ENCODE results near the gene ADGRG4. TPM values are rescaled to one million over a fixed set of nuclear protein-coding genes. Genes with fewer than 3 reads are reported as not detected.

ADGRG4 gene
- total and polyA plus RNA-seq, 2 donors (not counting 1 experiment from before 2014, with no cell fraction given): not detected

DNA sequence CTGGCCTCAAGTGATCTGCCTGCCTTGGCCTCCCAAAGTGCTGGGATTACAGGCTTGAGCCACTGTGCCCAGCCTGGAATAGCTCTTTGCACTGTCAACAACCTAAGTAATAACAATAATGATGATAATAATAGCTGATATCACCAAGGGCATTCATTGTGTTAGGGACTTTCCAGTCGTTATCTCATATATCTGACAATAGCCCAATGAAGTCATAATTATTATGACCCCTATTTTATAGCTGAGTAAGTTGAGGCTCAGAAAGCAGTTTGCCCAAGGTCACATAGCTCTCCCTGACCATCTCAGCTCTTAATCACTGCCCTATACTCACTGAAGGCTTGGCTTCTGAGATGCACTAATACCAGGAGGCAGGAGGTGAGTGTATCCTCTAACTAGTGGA lies 30.8 kb upstream of the ADGRG4 start:
- TF ChIP-seq, protein P1, sequence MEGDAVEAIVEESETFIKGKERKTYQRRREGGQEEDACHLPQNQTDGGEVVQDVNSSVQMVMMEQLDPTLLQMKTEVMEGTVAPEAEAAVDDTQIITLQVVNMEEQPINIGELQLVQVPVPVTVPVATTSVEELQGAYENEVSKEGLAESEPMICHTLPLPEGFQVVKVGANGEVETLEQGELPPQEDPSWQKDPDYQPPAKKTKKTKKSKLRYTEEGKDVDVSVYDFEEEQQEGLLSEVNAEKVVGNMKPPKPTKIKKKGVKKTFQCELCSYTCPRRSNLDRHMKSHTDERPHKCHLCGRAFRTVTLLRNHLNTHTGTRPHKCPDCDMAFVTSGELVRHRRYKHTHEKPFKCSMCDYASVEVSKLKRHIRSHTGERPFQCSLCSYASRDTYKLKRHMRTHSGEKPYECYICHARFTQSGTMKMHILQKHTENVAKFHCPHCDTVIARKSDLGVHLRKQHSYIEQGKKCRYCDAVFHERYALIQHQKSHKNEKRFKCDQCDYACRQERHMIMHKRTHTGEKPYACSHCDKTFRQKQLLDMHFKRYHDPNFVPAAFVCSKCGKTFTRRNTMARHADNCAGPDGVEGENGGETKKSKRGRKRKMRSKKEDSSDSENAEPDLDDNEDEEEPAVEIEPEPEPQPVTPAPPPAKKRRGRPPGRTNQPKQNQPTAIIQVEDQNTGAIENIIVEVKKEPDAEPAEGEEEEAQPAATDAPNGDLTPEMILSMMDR (IDR thresholded peaks at IDR 0.05): no peak
- no peak for TF ChIP-seq EZH2 (IDR thresholded peaks at IDR 0.05; ENCODE audit: borderline replicate concordance, insufficient read depth, low read depth, low read length, poor library complexity, severe bottlenecking)
- H3K4me1 Mint-ChIP-seq: peaks cover 12% of the 10 kb centered on the region
- Histone ChIP-seq H3K27me3 (replicated peaks in 1 of 4; ENCODE audit: control extremely low read depth in 1 of 4, control insufficient read depth in 3 of 4, insufficient read depth in 4 of 4, low read length in 3 of 4) (no peaks in the 10 kb centered on the region), H3K9ac (ENCODE audit: low read length) (no peak overlapping the region), H3K4me1 (ENCODE audit: control insufficient read depth in 2 of 2, insufficient read depth in 2 of 2, low read length in 2 of 2) (peaks cover 7 to 10% of the 10 kb centered on the region in 2 donors), H4K20me1 (ENCODE audit: control insufficient read depth, insufficient read depth, low read length, poor library complexity, severe bottlenecking) (no peaks in the 10 kb centered on the region), H3K4me3 (ENCODE audit: control extremely low read depth in 1 of 5, extremely low read depth in 1 of 5, insufficient read depth in 1 of 5, low read depth in 2 of 5, low read length in 4 of 5) (no peak overlapping the region), H2AFZ (ENCODE audit: insufficient read depth, low read depth, low read length, poor library complexity, severe bottlenecking) (no peak overlapping the region), H3K9me3 (ENCODE audit: control extremely low read depth in 1 of 3, control insufficient read depth in 2 of 3, insufficient read depth in 1 of 3, low read length in 2 of 3) (no peaks in the 10 kb centered on the region), H3K4me2 (replicated peaks; ENCODE audit: low read depth, low read length, poor library complexity, severe bottlenecking) (no peak overlapping the region), H3K36me3 (replicated peaks in 1 of 2; ENCODE audit: control extremely low read depth in 1 of 2, control insufficient read depth in 1 of 2, extremely low read depth in 1 of 2, insufficient read depth in 2 of 2, low read length in 1 of 2) (no peaks in the 10 kb centered on the region), H3K79me2 (ENCODE audit: control insufficient read depth, insufficient read depth, low read length) (no peaks in the 10 kb centered on the region), H3K27ac (ENCODE audit: low read length in 2 of 2) (no peak overlapping the region)
- intact Hi-C loops (cut with micrococcal nuclease): loop anchor here (5.0 kb wide), 1 partner anchor 108 kb away; no protein-coding TSS in a partner anchor
- no peak for DNase-seq
- H3K27ac Mint-ChIP-seq: no peak overlapping the region
- no peaks in the 10 kb centered on the region for H3K9me3 Mint-ChIP-seq (ENCODE audit: insufficient read depth)
- no CpG with 5 or more reads among the region's 1 CpG for WGBS (ENCODE audit: insufficient coverage)
- ATAC-seq (ENCODE audit: low read depth): no peak
- no peaks in the 10 kb centered on the region for H3K27me3 Mint-ChIP-seq
- CTCF ChIA-PET: interaction anchor here (1.4 to 8.4 kb wide), 3 partner anchors 20 to 242 kb away, joined by 4 to 153 read pairs (median 7); no protein-coding TSS in a partner anchor
- POLR2A ChIA-PET: interaction anchor here (0.7 kb wide), 1 partner anchor 19 kb away, joined by 3 read pairs; the partner anchor contains the start of gene MAP7D3
- H3K4me3 Mint-ChIP-seq: no peak overlapping the region

DNA sequence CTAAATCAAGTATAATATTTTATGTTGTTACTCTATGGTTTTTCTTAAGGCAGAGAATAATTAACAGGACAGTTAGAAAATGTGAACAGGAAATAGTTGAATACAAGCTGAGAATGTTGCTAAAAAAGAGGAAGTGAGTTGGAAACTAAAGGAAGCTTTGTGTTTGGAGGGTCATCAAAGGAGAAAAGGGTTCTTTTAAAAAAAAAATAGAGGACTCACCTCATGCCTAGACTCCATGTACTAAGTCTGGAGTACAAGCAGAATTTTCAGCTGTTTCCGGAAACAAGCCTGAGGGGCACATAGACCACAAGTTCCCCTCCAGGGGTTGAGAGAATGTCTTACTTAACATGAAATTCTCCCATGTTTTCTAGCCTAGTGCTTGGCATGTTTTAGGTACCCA lies 29.5 kb upstream of the ADGRG4 start:
- no peaks in the 10 kb centered on the region for H3K79me2 ChIP-seq (ENCODE audit: control insufficient read depth, insufficient read depth, low read length)
- no peak overlapping the region for H3K27ac Mint-ChIP-seq
- ChIA-PET POLR2A (no interaction called here), CTCF (interaction anchor here (0.7 to 8.4 kb wide), 5 partner anchors 106 to 424 kb away, joined by 3 to 153 read pairs (median 3); no protein-coding TSS in a partner anchor)
- intact Hi-C loops (cut with micrococcal nuclease): no loop called here
- WGBS (ENCODE audit: insufficient coverage): no CpG with 5 or more reads among the region's 1 CpG
- H3K9me3 ChIP-seq (ENCODE audit: control extremely low read depth in 1 of 3, control insufficient read depth in 2 of 3, insufficient read depth in 1 of 3, low read length in 2 of 3): no peaks in the 10 kb centered on the region
- peaks cover 7 to 10% of the 10 kb centered on the region in 2 donors for H3K4me1 ChIP-seq (ENCODE audit: control insufficient read depth in 2 of 2, insufficient read depth in 2 of 2, low read length in 2 of 2)
- peak overlapping the region; percentile 29 for H3K4me2 ChIP-seq (replicated peaks; ENCODE audit: low read depth, low read length, poor library complexity, severe bottlenecking)
- no peak overlapping the region for H3K9ac ChIP-seq (ENCODE audit: low read length)
- peak; percentile 24 for DNase-seq
- no peaks in the 10 kb centered on the region for H3K36me3 ChIP-seq (replicated peaks in 1 of 2; ENCODE audit: control extremely low read depth in 1 of 2, control insufficient read depth in 1 of 2, extremely low read depth in 1 of 2, insufficient read depth in 2 of 2, low read length in 1 of 2)
- no peaks in the 10 kb centered on the region for H3K27me3 ChIP-seq (replicated peaks in 1 of 4; ENCODE audit: control extremely low read depth in 1 of 4, control insufficient read depth in 3 of 4, insufficient read depth in 4 of 4, low read length in 3 of 4)
- no peak overlapping the region for H3K4me3 Mint-ChIP-seq
- TF ChIP-seq, protein P1 (IDR thresholded peaks at IDR 0.05): no peak
- no peak for TF ChIP-seq EZH2 (IDR thresholded peaks at IDR 0.05; ENCODE audit: borderline replicate concordance, insufficient read depth, low read depth, low read length, poor library complexity, severe bottlenecking)
- no peaks in the 10 kb centered on the region for H3K27me3 Mint-ChIP-seq
- peaks cover 12% of the 10 kb centered on the region for H3K4me1 Mint-ChIP-seq
- ATAC-seq (ENCODE audit: low read depth): no peak
- peak overlapping the region; percentile 1 for H2AFZ ChIP-seq (ENCODE audit: insufficient read depth, low read depth, low read length, poor library complexity, severe bottlenecking)
- no peak overlapping the region for H3K4me3 ChIP-seq (ENCODE audit: control extremely low read depth in 1 of 5, extremely low read depth in 1 of 5, insufficient read depth in 1 of 5, low read depth in 2 of 5, low read length in 4 of 5)
- H4K20me1 ChIP-seq (ENCODE audit: control insufficient read depth, insufficient read depth, low read length, poor library complexity, severe bottlenecking): no peaks in the 10 kb centered on the region
- no peaks in the 10 kb centered on the region for H3K9me3 Mint-ChIP-seq (ENCODE audit: insufficient read depth)
- H3K27ac ChIP-seq (ENCODE audit: low read length in 2 of 2): peak overlapping the region in 1 of 2 donors; percentile 6

All from B cell (primary cell).